Liver (tissue), 9 donors: ENCODE results near the gene CHIT1. TPM values are rescaled to one million over a fixed set of nuclear protein-coding genes. Genes with fewer than 3 reads are reported as not detected.

Experiments used
- DNase-seq: peaks from one replicate; pipeline ENCODE4 v3.0.0-alpha.2; 2017; ENCODE audit warnings: low spot score
- H3K27ac ChIP-seq, 2 donors: one replicate each; pipeline ENCODE4 v1.7.0; 2013; ENCODE audit warnings: inconsistent platforms in 2 of 2, low read length in 2 of 2, control low read depth in 1 of 2, low read depth in 1 of 2, mild to moderate bottlenecking in 1 of 2
- H3K27me3 ChIP-seq, 4 donors: one replicate each; pipeline versions ENCODE4 v1.6.1 to v1.7.0; 2013; ENCODE audit warnings: low read length in 3 of 4, inconsistent platforms in 1 of 4, mild to moderate bottlenecking in 1 of 4, moderate library complexity in 1 of 4; ENCODE audit not compliant: control insufficient read depth in 4 of 4, insufficient read depth in 4 of 4
- H3K36me3 ChIP-seq, 4 donors: one replicate each; pipeline versions ENCODE4 v1.6.1 to v1.7.0; 2013; ENCODE audit warnings: low read length in 3 of 4, mild to moderate bottlenecking in 3 of 4, low read depth in 1 of 4, moderate library complexity in 1 of 4; ENCODE audit not compliant: control insufficient read depth in 4 of 4, insufficient read depth in 3 of 4
- H3K4me1 ChIP-seq, 4 donors: one replicate each; pipeline versions ENCODE4 v1.6.1 to v1.7.0; 2013; ENCODE audit warnings: low read length in 3 of 4, mild to moderate bottlenecking in 3 of 4, moderate library complexity in 1 of 4; ENCODE audit not compliant: control insufficient read depth in 4 of 4, insufficient read depth in 4 of 4
- H3K4me3 ChIP-seq, 3 donors: one replicate each; pipeline versions ENCODE4 v1.6.1 to v1.7.0; 2013; ENCODE audit warnings: low read length in 3 of 3, control low read depth in 1 of 3, low read depth in 1 of 3, mild to moderate bottlenecking in 1 of 3
- H3K9ac ChIP-seq, 2 donors: one replicate each; pipeline ENCODE4 v1.7.0; 2013; ENCODE audit warnings: low read length in 2 of 2, mild to moderate bottlenecking in 2 of 2, moderate library complexity in 2 of 2, control low read depth in 1 of 2, low read depth in 1 of 2
- H3K9me3 ChIP-seq, 4 donors: one replicate each; pipeline versions ENCODE4 v1.6.1 to v1.7.0; 2013; ENCODE audit warnings: low read length in 3 of 4; ENCODE audit not compliant: control insufficient read depth in 4 of 4
- ATF3 ChIP-seq: IDR thresholded peaks from 2 replicates; pipeline ENCODE4 v1.6.1; 2016; ENCODE audit warnings: antibody characterized with exemption
- CTCF ChIP-seq: fragments of 150-350 bp; IDR thresholded peaks from 2 replicates; pipeline ENCODE4 v1.5.1; 2017; ENCODE audit warnings: improper control_type of control experiment, low read depth, low read length; ENCODE audit not compliant: missing input control
- EGR1 ChIP-seq, 2 donors: IDR thresholded peaks; 2 replicates each; pipeline ENCODE4 v1.6.1; 2016 to 2018; ENCODE audit warnings: antibody characterized with exemption in 2 of 2, low read depth in 2 of 2
- FOXA1 ChIP-seq: IDR thresholded peaks from 2 replicates; pipeline ENCODE4 v1.6.1; 2016; ENCODE audit warnings: antibody characterized with exemption
- FOXA2 ChIP-seq: IDR thresholded peaks from 2 replicates; pipeline ENCODE4 v1.6.1; 2016; ENCODE audit warnings: antibody characterized with exemption
- GABPA ChIP-seq, 2 donors: IDR thresholded peaks in 1 of 2; conservative IDR thresholded peaks in 1 of 2; 2 replicates each; pipeline ENCODE4 v1.6.1; 2016; ENCODE audit warnings: antibody characterized with exemption in 2 of 2, mild to moderate bottlenecking in 1 of 2, moderate library complexity in 1 of 2
- HNF4G ChIP-seq: IDR thresholded peaks from 2 replicates; pipeline ENCODE4 v1.6.1; 2016; ENCODE audit warnings: antibody characterized with exemption
- JUND ChIP-seq, 2 donors: IDR thresholded peaks; 2 replicates each; pipeline ENCODE4 v1.6.1; 2016; ENCODE audit warnings: antibody characterized with exemption in 2 of 2
- MAX ChIP-seq: IDR thresholded peaks from 2 replicates; pipeline ENCODE4 v1.6.1; 2016; ENCODE audit warnings: antibody characterized with exemption
- NR2F2 ChIP-seq: IDR thresholded peaks from 2 replicates; pipeline ENCODE4 v1.6.1; 2016; ENCODE audit warnings: antibody characterized with exemption
- RAD21 ChIP-seq, 2 donors: IDR thresholded peaks; 2 replicates each; pipeline ENCODE4 v1.6.1; 2016; ENCODE audit warnings: antibody characterized with exemption in 2 of 2, mild to moderate bottlenecking in 2 of 2
- RXRA ChIP-seq, 2 donors: IDR thresholded peaks; 2 replicates each; pipeline ENCODE4 v1.6.1; 2017 to 2018; ENCODE audit warnings: antibody characterized with exemption in 2 of 2, mild to moderate bottlenecking in 1 of 2
- SP1 ChIP-seq: IDR thresholded peaks from 2 replicates; pipeline ENCODE4 v1.6.1; 2018; ENCODE audit warnings: antibody characterized with exemption, mild to moderate bottlenecking
- TAF1 ChIP-seq: conservative IDR thresholded peaks from 2 replicates; pipeline ENCODE4 v1.6.1; 2016; ENCODE audit warnings: antibody characterized with exemption, mild to moderate bottlenecking
- YY1 ChIP-seq: IDR thresholded peaks from 2 replicates; pipeline ENCODE4 v1.6.1; 2016; ENCODE audit warnings: antibody characterized with exemption, mild to moderate bottlenecking
- WGBS: extraction: QIAGEN DNeasy Blood & Tissue Kit; methylation state at CpG from one replicate; pipeline ENCODE4 v1.1.7; 2013; 5-methylcytosine and 5-hydroxymethylcytosine counted together
- polyA plus RNA-seq, 2 donors: library from polyadenylated mRNA; stranded (reverse) in 1 of 2; unstranded in 1 of 2; fragments of 200-250 nt in 1 of 2; fragments of >200 nt in 1 of 2; fragmentation: Nextera tagmentation in 1 of 2; extraction: Ambion mirVana in 1 of 2; gene quantifications; one replicate each; pipeline versions ENCODE4 v1.2.1 to v1.2.3, GENCODE V29; 2013 to 2015
- total RNA-seq, 2 donors: library from RNA; depleted of rRNA; stranded (reverse); fragments of >200 nt; gene quantifications; one replicate each; pipeline ENCODE4 v1.2.3, GENCODE V29; 2014
- TF ChIP-seq, protein P1 (sequence below): IDR thresholded peaks from 2 replicates; pipeline ENCODE4 v1.6.1; 2016; ENCODE audit warnings: antibody characterized with exemption
- donor health status: healthy.
- donor health status: healthy.
- donor health status: healthy.
- donor health status: healthy.
- donor health status: healthy.

Gene CHIT1
- total and polyA plus RNA-seq, 4 donors: under 0.01 to 0.07 TPM; not detected in 2

- peaks cover 0 to 8% (median 2%) of the 10 kb centered on the region in 4 donors for H3K4me1 ChIP-seq
- DNase-seq: no peak
- H3K36me3 ChIP-seq: no peaks in the 10 kb centered on the region
- TF ChIP-seq TAF1 (no peak), CTCF (no peak), JUND (IDR thresholded peaks at IDR 0.05) (no peak), ATF3 (no peak), MAX (no peak), RAD21 (IDR thresholded peaks at IDR 0.05) (no peak), FOXA2 (no peak), SP1 (no peak)
- 69% methylated on average over 3 of the region's 3 CpGs for WGBS
- no peaks in the 10 kb centered on the region for H3K27me3 ChIP-seq
- no peaks in the 10 kb centered on the region for H3K9me3 ChIP-seq
- no peak overlapping the region for H3K4me3 ChIP-seq
- no peak overlapping the region for H3K9ac ChIP-seq
- no peak overlapping the region for H3K27ac ChIP-seq
Measured at GRCh38 chr1:203187689-203188264, 41.7 kb downstream of the CHIT1 start.

GRCh38 chr1:203187304-203187685 is 42.2 kb downstream of the CHIT1 start:
- Histone ChIP-seq H3K4me3 (no peak overlapping the region), H3K27me3 (no peaks in the 10 kb centered on the region), H3K9me3 (no peaks in the 10 kb centered on the region), H3K4me1 (peaks cover 0 to 8% (median 2%) of the 10 kb centered on the region in 4 donors), H3K36me3 (no peaks in the 10 kb centered on the region), H3K9ac (no peak overlapping the region), H3K27ac (no peak overlapping the region)
- WGBS: 67% methylated on average over 7 of the region's 7 CpGs
- DNase-seq: no peak
- TF ChIP-seq JUND (IDR thresholded peaks at IDR 0.05): no peak
- no peak for TF ChIP-seq NR2F2
- TF ChIP-seq CTCF: no peak
- TF ChIP-seq, protein P1, sequence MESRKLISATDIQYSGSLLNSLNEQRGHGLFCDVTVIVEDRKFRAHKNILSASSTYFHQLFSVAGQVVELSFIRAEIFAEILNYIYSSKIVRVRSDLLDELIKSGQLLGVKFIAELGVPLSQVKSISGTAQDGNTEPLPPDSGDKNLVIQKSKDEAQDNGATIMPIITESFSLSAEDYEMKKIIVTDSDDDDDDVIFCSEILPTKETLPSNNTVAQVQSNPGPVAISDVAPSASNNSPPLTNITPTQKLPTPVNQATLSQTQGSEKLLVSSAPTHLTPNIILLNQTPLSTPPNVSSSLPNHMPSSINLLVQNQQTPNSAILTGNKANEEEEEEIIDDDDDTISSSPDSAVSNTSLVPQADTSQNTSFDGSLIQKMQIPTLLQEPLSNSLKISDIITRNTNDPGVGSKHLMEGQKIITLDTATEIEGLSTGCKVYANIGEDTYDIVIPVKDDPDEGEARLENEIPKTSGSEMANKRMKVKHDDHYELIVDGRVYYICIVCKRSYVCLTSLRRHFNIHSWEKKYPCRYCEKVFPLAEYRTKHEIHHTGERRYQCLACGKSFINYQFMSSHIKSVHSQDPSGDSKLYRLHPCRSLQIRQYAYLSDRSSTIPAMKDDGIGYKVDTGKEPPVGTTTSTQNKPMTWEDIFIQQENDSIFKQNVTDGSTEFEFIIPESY: no peak
- no peak for TF ChIP-seq RXRA (IDR thresholded peaks at IDR 0.05)
- TF ChIP-seq EGR1 (IDR thresholded peaks at IDR 0.05; ENCODE audit: low read depth in 2 of 2): no peak
- TF ChIP-seq FOXA1: no peak
- TF ChIP-seq GABPA (IDR thresholded peaks at IDR 0.05 in 1 of 2, conservative IDR thresholded peaks at IDR 0.05 in 1 of 2): no peak
- TF ChIP-seq HNF4G: no peak
- TF ChIP-seq YY1: no peak
- TF ChIP-seq MAX: no peak
- TF ChIP-seq RAD21 (IDR thresholded peaks at IDR 0.05): no peak
- no peak for TF ChIP-seq FOXA2
- no peak for TF ChIP-seq SP1
